HG03159 (cell line): ENCODE measurements around the gene FBXO10.

Source experiments
- ATAC-seq: cut with Tn5 transposase; IDR thresholded peaks from one replicate; pipeline ENCODE4 v1.9.1; 2021; ENCODE audit warnings: mild to moderate bottlenecking, moderate library complexity; ENCODE audit not compliant: unreplicated experiment

The FBXO10 gene

GRCh38 chr9:37551468-37551867, 24.7 kb downstream of the FBXO10 start:
- no peak for ATAC-seq

- ATAC-seq = no peak
These were observed 25.4 kb downstream of the FBXO10 start for GRCh38 chr9:37550781-37551180.

- no peak for ATAC-seq
These were observed 26.7 kb downstream of the FBXO10 start for GRCh38 chr9:37549527-37549926.

- no peak for ATAC-seq
These were observed 28.8 kb downstream of the FBXO10 start for GRCh38 chr9:37547328-37547878.

- no peak for ATAC-seq
These were observed 32.7 kb downstream of the FBXO10 start for GRCh38 chr9:37543468-37543867.

- no peak for ATAC-seq
These were observed 33.3 kb downstream of the FBXO10 start for GRCh38 chr9:37542895-37543294.

- no peak for ATAC-seq
These were observed 33.7 kb downstream of the FBXO10 start for GRCh38 chr9:37542488-37542887.

- no peak for ATAC-seq
These were observed 34.7 kb downstream of the FBXO10 start for GRCh38 chr9:37541465-37541864.

- ATAC-seq = no peak
These were observed 35.5 kb downstream of the FBXO10 start for GRCh38 chr9:37540634-37541033.

GRCh38 chr9:37539634-37540033, 36.5 kb downstream of the FBXO10 start:
- no peak for ATAC-seq

- ATAC-seq = no peak
These were observed 38.1 kb downstream of the FBXO10 start for GRCh38 chr9:37538099-37538498.

GRCh38 chr9:37534901-37535300, 41.3 kb downstream of the FBXO10 start:
- no peak for ATAC-seq

- ATAC-seq = no peak
These were observed 41.8 kb downstream of the FBXO10 start for GRCh38 chr9:37534412-37534811.

GRCh38 chr9:37531699-37532098, 44.5 kb downstream of the FBXO10 start:
- ATAC-seq = peak; percentile 53

GRCh38 chr9:37528652-37529471, 47.3 kb downstream of the FBXO10 start:
- ATAC-seq = no peak

GRCh38 chr9:37523916-37524315, 52.3 kb downstream of the FBXO10 start:
- ATAC-seq = no peak

- no peak for ATAC-seq
These were observed 53.2 kb downstream of the FBXO10 start for GRCh38 chr9:37522971-37523370.

- ATAC-seq = no peak
These were observed 55.1 kb downstream of the FBXO10 start for GRCh38 chr9:37521111-37521510.

GRCh38 chr9:37520641-37521040, 55.5 kb downstream of the FBXO10 start:
- ATAC-seq = no peak

GRCh38 chr9:37517923-37518322, 58.3 kb downstream of the FBXO10 start:
- no peak for ATAC-seq

- no peak for ATAC-seq
These were observed 60.4 kb downstream of the FBXO10 start for GRCh38 chr9:37515620-37516258.

GRCh38 chr9:37514999-37515398, 61.2 kb downstream of the FBXO10 start:
- no peak for ATAC-seq
